ENCODE measurements around the gene TP73.

Gene TP73

DNA sequence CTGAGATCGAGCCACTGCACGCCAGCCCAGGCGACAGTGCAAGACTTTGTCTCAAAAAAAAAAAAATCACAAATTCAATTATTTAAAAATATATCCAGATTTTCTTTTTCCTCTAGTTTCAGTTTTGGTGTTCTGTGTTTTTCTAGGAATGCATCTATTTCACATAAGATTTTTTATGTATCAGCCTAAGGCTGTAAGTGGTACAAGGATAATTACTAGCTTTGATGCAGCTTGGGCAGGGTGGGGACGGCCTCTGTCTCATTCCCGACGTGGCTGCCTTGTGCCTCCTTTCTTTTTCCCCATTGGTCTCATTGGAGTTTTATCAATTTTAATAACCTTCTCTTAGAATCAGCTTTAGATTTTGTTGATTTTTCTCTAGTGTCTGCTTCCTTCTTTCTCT, 106.8 kb downstream of the TP73 start:
- Histone ChIP-seq H4K20me1 (ENCODE audit: insufficient read depth, low read length) (no peaks in the 10 kb centered on the region), H3K9ac (ENCODE audit: low read length) (no peak overlapping the region), H3K9me3 (ENCODE audit: insufficient read depth, low read length) (no peaks in the 10 kb centered on the region), H3K36me3 (replicated peaks; ENCODE audit: low read depth, low read length) (no peaks in the 10 kb centered on the region), H3K4me1 (ENCODE audit: low read length) (no peaks in the 10 kb centered on the region), H3K4me3 (ENCODE audit: low read length) (no peak overlapping the region), H3K4me2 (ENCODE audit: low read length) (no peak overlapping the region), H3K27ac (ENCODE audit: low read length) (no peak overlapping the region), H3K27me3 (ENCODE audit: low read depth, low read length) (peaks cover 13% of the 10 kb centered on the region), H2AFZ (ENCODE audit: low read depth, low read length) (no peak overlapping the region), H3K79me2 (ENCODE audit: low read length) (no peaks in the 10 kb centered on the region)
- TF ChIP-seq EZH2phosphoT487 (IDR thresholded peaks at IDR 0.05; ENCODE audit: low read depth) = no peak

- H4K20me1 ChIP-seq (ENCODE audit: insufficient read depth, low read length) = no peaks in the 10 kb centered on the region
- no peak overlapping the region for H3K9ac ChIP-seq (ENCODE audit: low read length)
- H2AFZ ChIP-seq (ENCODE audit: low read depth, low read length) = no peak overlapping the region
- H3K27me3 ChIP-seq (ENCODE audit: low read depth, low read length) = peaks cover 13% of the 10 kb centered on the region
- H3K4me2 ChIP-seq (ENCODE audit: low read length) = no peak overlapping the region
- H3K36me3 ChIP-seq (replicated peaks; ENCODE audit: low read depth, low read length) = no peaks in the 10 kb centered on the region
- H3K4me1 ChIP-seq (ENCODE audit: low read length) = no peaks in the 10 kb centered on the region
- H3K27ac ChIP-seq (ENCODE audit: low read length) = no peak overlapping the region
- H3K9me3 ChIP-seq (ENCODE audit: insufficient read depth, low read length) = no peaks in the 10 kb centered on the region
- H3K4me3 ChIP-seq (ENCODE audit: low read length) = no peak overlapping the region
- no peaks in the 10 kb centered on the region for H3K79me2 ChIP-seq (ENCODE audit: low read length)
- TF ChIP-seq CTCF (IDR thresholded peaks at IDR 0.05; ENCODE audit: low read depth, low read length) = no peak
- TF ChIP-seq EZH2phosphoT487 (IDR thresholded peaks at IDR 0.05; ENCODE audit: low read depth) = no peak
These were observed 107.5 kb downstream of the TP73 start for GRCh38 chr1:3759796-3760195.

DNA sequence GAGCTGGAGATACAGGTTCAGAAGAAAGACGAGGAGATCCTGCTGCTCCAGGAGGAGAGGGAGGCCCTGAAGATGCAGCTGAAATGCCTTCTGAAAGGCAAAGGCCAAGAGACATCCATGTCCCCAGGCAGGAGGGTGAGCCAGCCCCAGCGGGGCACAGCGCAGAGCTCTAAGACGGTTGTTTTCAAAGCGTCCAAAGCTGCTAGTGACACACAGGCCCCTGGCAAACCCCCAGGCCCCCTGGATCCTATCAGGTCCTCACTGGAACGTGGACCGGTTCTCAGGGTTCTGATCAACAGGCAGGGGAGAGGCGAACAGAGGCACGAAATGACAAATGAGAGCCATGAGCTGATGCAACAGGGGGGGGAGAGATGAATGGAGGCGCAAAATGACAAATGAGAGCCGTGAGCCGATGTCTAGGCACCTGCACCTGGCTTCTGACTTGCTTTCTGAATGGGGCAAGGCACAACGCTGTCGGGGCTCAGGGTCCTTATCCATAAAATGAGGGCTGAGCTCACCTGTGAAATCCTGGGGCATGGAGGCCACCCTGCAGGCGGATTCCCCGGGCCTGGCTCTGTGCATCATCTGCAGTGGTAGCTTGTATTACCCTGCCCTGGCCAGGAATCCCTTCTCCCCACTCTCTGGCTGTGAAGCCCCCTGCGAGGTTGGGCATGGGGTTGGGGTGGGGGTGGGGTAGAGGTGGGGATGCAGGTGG, 109.1 kb downstream of the TP73 start:
- no peak overlapping the region for H3K4me2 ChIP-seq (ENCODE audit: low read length)
- no peaks in the 10 kb centered on the region for H4K20me1 ChIP-seq (ENCODE audit: insufficient read depth, low read length)
- H3K9me3 ChIP-seq (ENCODE audit: insufficient read depth, low read length) = no peaks in the 10 kb centered on the region
- TF ChIP-seq CTCF (IDR thresholded peaks at IDR 0.05; ENCODE audit: low read depth, low read length) (no peak), EZH2phosphoT487 (IDR thresholded peaks at IDR 0.05; ENCODE audit: low read depth) (no peak)
- H3K27ac ChIP-seq (ENCODE audit: low read length) = no peak overlapping the region
- H2AFZ ChIP-seq (ENCODE audit: low read depth, low read length) = no peak overlapping the region
- H3K4me3 ChIP-seq (ENCODE audit: low read length) = no peak overlapping the region
- no peaks in the 10 kb centered on the region for H3K4me1 ChIP-seq (ENCODE audit: low read length)
- peaks cover 17% of the 10 kb centered on the region for H3K27me3 ChIP-seq (ENCODE audit: low read depth, low read length)
- H3K9ac ChIP-seq (ENCODE audit: low read length) = no peak overlapping the region
- no peaks in the 10 kb centered on the region for H3K79me2 ChIP-seq (ENCODE audit: low read length)
- H3K36me3 ChIP-seq (replicated peaks; ENCODE audit: low read depth, low read length) = no peaks in the 10 kb centered on the region

GRCh38 chr1:3762151-3762872, 110.0 kb downstream of the TP73 start:
- H3K36me3 ChIP-seq (replicated peaks; ENCODE audit: low read depth, low read length) = no peaks in the 10 kb centered on the region
- H2AFZ ChIP-seq (ENCODE audit: low read depth, low read length) = no peak overlapping the region
- no peak overlapping the region for H3K4me3 ChIP-seq (ENCODE audit: low read length)
- peaks cover 17% of the 10 kb centered on the region for H3K27me3 ChIP-seq (ENCODE audit: low read depth, low read length)
- no peaks in the 10 kb centered on the region for H4K20me1 ChIP-seq (ENCODE audit: insufficient read depth, low read length)
- H3K79me2 ChIP-seq (ENCODE audit: low read length) = no peaks in the 10 kb centered on the region
- no peak overlapping the region for H3K27ac ChIP-seq (ENCODE audit: low read length)
- no peak for TF ChIP-seq EZH2phosphoT487 (IDR thresholded peaks at IDR 0.05; ENCODE audit: low read depth)
- no peak for TF ChIP-seq CTCF (IDR thresholded peaks at IDR 0.05; ENCODE audit: low read depth, low read length)
- H3K4me2 ChIP-seq (ENCODE audit: low read length) = no peak overlapping the region
- H3K9me3 ChIP-seq (ENCODE audit: insufficient read depth, low read length) = no peaks in the 10 kb centered on the region
- H3K9ac ChIP-seq (ENCODE audit: low read length) = no peak overlapping the region
- H3K4me1 ChIP-seq (ENCODE audit: low read length) = no peaks in the 10 kb centered on the region
